GM18858 (cell line): Measurements from ENCODE around the gene MIOX.

Experiments
- ATAC-seq: cut with Tn5 transposase; IDR thresholded peaks from one replicate; pipeline ENCODE4 v1.9.1; 2021; ENCODE audit not compliant: unreplicated experiment

The MIOX gene

DNA sequence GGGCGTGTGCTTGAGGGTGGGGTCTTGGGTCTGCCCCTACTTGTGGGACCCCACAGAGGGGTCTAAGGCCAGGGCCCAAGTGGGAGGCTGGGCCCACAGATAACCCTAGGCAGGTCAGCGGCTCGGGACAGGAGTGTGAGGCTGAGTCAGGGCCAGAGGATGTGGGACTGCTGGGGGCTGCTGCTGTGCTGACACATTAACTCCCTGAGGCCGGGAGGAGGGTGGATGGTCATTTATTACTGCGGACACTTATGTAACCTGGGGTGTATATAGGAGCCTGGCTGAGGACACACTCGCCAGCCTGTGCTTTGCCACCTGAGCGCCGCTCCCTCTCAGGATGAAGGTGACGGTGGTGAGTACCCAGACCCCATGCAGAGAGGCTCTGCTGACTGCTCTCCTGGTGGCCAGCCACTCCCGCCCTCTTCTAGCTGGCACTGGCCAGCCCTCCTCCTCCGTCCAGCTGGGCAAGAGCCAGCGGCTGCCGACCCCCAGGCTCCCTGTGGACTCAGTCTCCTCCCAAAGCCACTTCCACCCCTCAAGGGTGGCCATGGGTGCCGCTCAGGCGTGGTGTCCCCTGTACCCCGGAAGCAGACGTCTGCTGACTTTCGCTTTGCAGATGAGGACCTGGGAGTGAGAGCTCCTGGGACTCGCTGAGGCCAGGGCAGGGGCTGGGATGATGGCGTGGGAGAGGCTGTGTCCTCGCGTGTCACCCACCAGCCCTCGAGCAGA lies at the start of gene MIOX:
Gene MIOX (plus strand): TSS at position 299 of the 729 bp plus-strand sequence. CDS start 39 bp downstream, at position 338.
- ATAC-seq, result no peak

DNA sequence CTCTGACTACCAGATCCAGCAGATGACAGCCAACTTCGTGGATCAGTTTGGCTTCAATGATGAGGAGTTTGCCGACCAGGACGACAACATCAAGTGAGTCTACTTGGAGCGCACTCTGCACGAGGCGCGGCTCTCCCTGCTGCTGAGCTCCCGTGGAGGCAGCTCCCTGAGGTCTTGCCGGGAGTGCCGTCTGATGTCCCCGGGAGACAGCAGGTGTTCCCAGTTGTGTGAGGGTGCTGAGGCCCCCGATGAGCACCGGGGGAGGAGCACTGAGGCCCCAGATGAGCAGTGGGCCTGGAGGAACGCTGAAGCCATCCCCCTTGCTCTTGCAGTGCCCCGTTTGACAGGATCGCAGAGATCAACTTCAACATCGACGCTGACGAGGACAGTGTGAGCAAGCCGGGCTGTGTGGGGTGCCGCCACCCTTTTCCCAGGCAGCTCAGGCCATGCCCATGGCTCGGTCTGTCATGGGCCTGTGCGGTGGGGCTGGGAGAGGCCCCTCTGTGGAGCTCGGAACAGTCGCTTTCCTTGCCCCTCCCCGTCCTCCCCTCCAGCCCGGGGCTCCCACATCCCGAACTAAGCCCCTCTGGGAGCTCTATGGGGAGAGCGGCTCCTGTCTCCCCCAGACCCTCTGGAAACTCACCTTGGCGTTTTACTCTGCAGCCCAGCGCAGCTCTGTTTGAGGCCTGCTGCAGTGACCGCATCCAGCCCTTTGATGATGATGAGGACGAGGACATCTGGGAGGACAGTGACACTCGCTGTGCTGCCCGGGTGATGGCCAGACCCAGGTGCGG lies 49.0 kb upstream of the MIOX start:
- ATAC-seq, result no peak

DNA sequence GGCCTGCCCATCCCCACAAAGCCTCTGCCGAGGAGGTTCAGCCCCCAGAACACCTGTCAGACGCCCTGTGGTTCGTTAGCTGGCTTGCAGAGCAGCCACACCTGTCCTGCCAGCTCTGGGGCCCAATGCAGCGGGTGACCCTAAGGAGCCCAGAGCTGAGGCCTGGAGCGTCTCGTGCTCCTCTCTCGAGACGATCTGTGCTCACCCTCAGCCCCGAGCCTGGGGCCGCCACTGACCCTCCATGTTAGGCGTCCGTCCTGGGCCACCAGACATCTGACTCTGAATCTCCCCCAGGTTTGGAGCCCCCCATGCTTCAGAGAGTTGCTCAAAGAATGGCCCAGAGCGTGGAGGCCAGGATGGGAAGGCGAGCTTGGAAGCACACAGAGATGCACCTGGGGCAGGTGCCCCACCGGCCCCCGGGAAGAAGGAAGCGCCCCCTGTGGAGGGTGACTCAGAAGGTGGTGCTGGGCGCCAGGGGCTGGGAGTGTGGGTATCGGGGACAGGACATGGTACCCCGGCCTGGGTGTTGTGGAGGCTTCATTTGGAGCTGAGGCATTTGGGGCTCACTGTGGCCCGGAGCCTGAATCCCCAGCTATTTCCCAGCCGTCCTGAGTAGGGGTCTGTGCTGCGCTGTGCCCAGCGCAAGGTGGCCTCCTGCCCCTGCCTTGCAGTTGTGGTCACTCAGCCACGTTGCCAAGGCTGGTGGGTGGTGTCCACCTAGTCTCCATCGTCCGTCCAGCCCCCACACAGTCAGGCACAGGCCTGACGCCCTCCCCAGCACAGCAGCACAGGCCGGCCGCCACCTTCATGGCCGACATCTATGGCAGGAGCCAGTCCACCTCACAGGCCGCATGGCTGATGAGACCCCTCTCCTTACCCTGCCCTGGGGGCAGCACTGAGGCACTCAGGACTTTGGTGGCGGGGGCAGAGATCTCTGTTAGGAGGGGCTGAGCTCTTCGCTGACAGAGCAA lies 48.1 kb upstream of the MIOX start:
- ATAC-seq, result no peak

DNA sequence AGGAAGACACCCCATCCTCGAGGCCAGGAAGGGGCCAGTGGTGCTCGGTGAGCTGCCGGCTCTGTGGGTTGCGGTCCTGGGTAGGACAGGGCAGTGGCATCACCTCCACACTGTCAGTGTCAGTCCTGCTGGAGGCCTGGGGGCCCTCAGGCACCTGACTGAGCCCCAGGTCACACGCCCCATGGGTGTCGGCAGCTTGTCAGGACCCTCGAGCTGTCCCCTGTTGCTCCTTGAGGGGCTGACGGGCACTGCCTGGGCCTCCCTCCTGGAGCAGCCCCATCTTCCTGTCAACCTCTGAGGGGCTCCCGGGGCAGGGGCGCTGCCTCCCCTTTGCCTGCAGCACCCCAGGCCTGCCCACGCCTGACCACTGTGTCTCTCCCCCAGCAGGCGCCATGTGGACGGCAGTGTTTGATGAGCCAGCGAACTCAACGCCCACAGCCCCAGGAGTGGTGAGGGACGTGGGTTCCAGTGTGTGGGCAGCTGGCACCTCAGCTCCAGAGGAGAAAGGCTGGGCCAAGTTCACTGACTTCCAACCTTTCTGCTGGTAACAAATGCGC lies 47.3 kb upstream of the MIOX start:
- no peak for ATAC-seq

DNA sequence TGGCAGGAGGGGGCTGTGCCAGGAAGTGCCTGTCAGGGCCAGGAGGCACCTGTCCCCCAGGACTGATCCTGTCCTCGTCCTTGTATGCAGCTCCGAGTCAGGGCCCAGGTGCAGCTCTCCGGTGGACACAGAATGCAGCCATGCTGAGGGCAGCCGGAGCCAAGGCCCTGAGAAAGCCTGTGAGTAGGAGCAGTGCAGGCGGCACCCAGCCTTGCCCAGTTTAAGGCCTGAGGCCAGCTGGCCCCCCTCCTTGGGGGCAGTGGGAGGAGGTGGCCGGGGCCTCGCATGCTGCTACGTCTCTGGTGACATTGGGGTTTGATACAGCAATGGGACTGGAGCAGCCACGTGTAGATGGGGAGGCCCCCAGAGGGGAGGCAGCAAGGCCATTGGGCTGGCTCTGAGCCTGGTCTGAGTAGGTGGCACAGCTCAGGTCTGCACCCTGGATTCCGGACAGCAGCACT lies 46.8 kb upstream of the MIOX start:
- no peak for ATAC-seq

DNA sequence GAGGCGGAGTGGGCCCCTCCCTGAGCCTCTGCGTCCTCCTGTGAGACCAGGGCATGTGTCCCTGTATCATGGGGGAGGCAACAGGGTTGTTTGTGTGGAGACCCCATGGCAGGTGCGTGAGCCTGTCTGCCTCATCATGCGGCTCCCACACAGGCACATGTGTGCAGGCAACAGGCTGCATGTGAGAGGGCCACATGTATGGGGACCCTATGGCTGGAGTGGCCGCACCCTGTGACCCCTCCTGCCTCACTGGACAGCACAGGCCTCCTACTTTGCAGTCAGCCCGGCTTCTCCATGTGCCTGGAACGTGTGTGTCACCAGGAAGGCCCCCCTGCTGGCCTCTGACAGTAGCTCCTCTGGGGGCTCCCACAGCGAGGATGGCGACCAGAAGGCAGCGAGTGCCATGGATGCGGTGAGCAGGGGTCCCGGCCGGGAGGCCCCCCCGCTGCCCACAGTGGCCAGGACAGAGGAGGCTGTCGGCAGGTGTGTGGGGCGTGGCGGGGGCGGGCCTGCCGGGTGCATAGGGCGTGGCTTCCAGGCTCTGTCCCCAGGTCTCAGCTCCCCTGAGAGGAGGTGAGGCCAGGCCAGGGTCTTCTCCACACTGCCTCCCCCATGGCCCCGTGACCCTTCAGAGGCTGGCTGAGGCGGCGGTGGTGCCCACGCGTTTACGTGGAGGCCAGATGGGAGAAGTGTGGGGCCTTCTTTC lies 46.0 kb upstream of the MIOX start:
- ATAC-seq, result no peak

DNA sequence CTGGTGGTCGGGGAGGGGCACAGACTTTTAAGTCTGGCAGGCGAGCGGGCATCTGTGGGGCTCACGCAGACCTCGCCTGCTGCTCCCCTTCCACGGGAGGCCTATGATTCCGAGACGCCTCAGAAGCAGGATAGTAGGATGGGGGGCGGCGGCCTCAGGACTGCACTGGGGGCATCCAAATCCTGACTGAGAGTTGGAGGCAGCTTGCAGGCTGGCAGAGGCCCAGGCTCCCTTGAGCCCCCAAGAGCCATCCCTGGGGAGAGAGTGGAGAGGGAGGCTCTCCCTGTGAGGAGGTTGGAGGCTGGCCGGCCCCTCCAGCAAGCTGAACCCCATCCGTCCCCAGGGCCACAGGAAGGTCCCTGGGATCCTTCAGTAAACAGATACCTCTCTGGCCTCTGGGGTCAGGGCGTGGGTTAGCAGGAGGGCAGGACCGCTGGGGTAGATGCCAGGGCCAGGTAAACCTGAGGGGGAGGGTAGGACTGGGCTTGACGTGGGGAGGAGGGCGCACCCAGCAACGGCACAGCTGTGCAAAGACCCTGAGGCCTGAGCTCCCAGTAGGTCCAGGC lies 45.1 kb upstream of the MIOX start:
- ATAC-seq, result no peak

DNA sequence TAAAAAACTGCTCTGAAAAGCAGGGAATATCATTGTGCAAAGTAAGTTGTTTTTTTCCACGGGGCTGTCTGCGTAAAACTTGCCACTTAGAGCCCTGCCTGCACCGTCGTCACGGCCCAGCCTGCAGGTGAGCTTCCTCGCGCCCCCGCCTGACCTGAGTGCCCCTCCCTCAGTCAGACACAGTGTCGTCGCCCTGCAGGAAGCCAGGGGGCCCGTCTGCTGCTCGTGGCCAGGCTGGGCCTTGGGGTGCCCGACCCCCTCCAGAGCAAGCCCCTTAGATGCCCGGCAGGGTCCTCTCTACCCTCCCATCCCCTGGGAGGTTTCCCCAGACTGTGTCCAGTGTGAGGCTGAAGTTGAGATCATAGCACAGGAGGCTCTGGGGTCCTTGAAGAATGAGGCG lies 43.5 kb upstream of the MIOX start:
- ATAC-seq, result no peak

DNA sequence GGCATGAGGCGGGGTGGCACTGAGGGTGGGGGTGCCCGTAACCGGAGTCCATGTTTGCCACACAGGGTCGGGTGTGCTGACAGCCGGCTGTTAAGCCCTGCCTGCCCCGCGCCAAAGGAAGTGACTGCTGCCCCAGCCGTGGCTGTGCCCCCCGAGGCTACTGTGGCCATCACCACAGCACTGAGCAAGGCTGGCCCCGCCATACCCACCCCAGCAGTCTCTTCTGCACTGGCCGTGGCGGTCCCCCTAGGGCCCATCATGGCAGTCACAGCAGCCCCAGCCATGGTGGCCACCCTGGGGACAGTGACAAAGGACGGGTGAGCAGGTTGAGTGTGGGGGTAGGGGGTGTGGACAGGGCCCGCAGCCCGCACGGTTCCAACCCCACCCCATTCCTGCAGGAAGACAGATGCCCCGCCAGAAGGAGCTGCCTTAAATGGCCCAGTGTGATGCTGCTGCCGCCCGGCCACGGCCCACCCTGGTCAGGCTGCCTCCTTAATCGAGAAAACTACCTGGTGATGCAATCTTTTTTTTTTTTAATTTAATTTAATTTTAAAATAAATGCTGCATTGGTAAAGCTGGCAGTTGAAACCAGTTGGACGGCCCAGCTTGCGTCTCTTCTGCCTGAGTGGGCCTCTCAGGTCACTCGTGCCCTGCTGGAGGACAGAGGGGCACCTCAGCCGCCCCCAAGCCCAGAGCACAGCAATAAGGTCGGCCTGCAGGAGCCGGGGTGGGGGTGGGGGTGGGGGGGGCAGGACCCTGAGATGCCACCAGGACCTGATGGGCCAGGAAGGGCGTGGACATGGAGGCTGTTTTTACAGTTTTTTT lies 42.6 kb upstream of the MIOX start:
- no peak for ATAC-seq

DNA sequence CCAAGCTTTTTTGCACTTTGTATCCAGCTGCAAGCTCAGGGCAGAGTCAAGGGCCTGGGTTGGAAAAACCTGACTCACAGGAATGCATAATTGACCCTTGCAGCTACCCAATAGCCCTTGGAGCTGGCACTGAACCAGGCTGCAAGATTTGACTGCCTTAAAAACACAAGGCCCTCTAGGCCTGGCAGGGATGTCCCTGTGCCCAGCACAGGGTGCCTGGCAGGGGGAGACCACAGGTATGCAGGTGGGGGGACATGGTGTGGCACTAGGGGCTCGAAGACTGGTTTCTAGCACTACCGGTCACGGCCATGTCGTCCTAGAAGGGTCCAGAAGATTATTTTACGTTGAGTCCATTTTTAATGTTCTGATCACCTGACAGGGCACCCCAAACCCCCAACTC lies 42.0 kb upstream of the MIOX start:
- no peak for ATAC-seq

DNA sequence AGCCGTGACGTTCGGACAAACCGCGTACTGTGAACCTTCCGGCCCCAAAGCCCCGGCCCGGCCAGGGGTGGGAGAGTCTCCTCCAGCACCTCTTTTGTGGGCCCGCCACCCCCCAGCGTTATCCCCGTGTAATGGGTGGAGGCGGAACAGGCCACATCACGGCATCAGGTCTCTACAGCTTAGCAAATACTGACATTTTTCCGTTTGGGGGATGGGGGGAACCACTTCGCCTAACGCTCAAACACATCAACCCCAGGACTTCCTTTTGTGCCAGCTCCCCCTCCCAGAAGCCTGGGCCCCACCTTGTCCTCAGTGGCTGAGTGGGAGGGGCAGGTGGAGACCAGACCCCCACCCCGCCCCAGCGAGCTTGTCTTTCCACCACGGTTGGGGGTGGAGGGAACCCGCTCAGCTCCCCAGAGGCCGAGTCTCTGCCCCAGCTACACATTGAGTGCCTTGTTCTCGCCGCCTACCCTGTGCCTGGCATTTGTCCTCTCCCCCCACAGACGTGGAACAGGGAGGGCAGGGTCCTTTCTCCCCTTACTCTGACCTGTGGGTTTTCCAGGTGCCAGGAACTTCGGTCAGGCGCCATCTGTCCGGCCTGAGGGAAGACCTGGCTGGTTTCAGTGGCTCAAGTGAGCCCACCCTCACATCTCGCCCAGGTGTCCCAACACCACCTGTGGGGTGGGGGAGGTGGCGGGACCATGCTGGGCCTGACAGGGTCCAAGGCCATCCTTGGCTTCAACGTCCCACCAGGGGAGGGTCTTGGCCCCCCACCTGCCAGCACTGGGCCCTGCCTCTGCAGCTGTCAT lies 41.4 kb upstream of the MIOX start:
- ATAC-seq, result no peak

DNA sequence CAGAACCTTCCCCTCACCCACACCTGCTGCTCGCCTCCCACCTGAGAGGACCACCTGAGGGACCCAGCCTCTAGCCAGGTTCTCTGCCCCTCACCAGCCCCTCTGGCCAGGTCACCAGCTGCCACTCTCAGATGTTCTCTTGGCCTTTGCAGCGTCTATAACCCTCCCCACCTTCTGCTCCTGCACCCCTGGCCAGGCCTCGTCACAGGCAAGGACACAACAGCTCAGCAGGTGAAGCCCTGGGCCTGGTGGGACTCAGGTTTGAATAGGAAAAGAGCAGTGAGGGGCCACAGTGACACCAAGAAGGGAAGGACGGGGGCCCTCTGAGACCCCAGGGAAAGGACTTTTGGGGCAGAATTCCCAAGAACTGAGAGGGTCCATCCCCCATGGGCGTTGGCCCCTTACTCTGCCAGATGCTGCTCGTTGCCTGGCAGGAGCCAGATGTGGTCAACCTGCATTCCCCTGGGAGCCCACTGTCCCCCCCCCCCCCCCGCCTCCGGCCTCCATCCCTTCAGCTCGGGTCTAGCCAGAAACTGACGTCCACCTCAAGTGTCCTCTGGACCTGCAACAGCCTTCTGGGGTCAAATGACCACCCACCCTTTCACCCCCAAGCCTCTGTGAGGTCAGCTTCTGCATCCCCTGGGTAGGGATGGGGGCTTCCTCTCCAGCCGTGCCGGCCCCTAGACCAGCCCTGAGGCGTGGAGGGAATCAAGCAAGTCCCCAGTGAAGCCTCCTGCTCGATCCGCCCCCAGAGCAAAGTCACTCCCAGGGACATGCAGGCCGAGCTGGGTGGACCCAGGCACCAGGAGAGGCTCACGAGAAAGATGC lies 40.6 kb upstream of the MIOX start:
- no peak for ATAC-seq

DNA sequence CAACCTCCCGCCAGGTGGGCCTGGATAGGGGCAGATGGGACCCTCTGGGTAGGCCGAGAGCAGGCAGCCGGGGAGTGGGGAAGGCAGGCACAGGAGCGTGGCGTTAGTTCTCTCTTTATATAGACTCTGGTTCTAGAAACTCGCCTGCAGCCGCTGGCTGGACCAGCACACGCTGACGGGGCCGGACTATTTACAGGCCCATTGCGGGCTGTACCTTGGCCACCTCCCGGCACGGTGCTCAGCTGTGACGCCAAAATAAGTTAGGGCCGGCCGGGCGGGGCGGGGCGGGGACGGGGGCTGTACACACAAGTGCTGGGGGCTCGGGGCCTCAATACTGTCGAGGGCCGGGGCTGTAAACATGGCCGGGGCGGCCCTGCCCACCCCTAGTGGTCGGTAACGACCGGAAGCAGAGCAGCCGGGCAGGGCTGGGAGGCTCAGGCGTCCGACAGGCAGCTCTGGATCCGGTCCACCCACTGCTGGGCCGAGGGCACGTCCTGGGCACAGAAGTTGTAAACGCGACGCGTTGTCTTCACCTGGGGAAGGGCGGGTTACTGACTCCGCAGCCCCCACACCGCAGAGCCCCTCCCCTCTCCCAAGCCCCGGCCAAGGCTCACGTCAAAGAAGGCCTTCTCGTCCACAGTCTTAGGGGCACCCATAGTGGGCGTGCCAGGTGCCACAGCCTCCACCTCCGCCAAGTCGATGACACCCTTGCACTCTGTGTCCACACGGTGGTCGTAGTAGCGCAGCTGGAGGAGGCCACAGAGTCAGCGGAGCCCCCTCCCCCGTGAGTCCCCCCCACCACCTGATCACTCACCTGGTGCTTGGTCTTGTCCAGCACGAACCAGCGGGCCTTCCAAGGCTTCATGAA lies 39.7 kb upstream of the MIOX start:
- no peak for ATAC-seq

DNA sequence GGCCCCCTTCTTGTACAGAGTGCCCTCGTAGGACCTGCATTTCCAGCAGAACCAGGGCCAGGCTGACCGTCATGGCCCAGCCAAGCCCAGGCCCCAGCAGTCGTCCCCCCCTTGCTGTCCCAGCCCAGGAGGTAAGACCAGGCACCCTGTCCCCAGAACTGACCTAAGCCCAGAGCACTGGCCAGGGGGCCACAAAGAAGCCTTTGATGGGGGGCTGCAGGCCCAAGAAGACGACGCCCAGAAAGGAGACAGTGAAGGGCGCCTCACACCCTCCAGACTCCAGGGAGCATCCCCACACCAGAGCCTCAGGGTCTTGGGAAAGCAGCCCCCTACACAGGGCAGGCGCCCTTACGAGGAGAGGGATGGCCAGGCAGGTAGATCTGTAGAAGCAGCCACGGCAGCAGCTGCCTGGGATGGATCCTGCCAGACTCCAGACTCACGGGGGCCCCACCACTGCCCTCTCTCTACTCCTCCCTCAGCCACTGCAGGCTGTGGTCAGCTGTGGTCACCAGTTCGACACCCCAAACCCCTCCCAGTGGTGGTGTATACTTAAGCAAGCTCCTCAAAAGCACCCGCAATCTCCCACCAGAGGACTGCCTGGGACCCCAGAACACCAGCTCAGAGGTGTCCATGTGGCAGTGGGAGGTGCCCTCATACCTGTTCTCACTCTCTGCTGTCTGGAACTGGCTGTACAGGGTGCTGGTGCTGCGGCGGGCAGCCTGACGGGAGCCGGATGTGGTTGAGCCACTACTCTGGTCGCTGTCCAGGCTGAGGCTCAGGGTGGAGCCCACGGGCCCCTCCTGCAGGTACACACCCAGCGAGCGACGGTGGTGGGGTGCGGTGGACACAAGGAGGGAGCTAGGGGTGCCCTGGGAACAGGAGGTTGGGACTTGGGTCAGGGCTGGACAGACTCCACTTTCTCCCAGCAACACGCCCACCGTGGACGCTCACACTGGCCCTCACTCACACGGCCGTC lies 38.8 kb upstream of the MIOX start:
- ATAC-seq, result no peak

DNA sequence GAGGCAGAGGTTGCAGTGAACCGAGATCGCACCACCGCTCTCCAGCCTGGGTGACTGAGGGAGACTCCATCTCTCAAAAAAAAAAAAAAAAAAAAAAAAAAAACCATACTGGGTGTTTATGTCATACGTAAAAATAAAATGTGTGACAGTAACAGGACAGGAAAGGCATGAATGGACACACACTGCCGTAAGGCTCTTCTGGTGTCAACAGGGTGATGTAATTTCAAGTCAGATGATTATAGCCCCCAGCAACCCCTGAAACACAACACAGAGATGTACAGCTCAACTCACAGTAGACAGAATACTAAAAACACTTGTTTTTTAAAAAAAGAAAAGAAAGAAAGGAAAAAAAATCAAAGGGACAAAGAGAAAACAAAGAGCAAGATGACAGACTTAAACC lies 34.0 kb upstream of the MIOX start:
- no peak for ATAC-seq
